Kidney epithelial cell (primary cell): ENCODE measurements around the gene EAF2. TPM values are rescaled to one million over a fixed set of nuclear protein-coding genes. Genes with fewer than 3 reads are reported as not detected.

Experiments
- DNase-seq: peaks from one replicate; pipeline ENCODE4 v3.0.0-alpha.2; 2010; ENCODE audit warnings: low read depth
- H3K27me3 ChIP-seq: 2 replicates; pipeline ENCODE4 v1.6.0; 2011; ENCODE audit warnings: low read length; ENCODE audit not compliant: control insufficient read depth, insufficient read depth
- H3K36me3 ChIP-seq: 2 replicates; pipeline ENCODE4 v1.5.1; 2011; ENCODE audit warnings: low read length; ENCODE audit not compliant: control insufficient read depth, insufficient read depth
- H3K4me3 ChIP-seq: 2 replicates; pipeline ENCODE4 v1.5.1; 2011; ENCODE audit warnings: low read depth, mild to moderate bottlenecking, control low read depth, low read length
- CTCF ChIP-seq: IDR thresholded peaks from 2 replicates; pipeline ENCODE4 v1.5.1; 2011; ENCODE audit warnings: mild to moderate bottlenecking, moderate library complexity, low read length, control low read depth, inconsistent platforms; ENCODE audit not compliant: insufficient read depth, poor library complexity, severe bottlenecking
- total RNA-seq: library from RNA; depleted of rRNA; stranded (reverse); fragments of >200 nt; gene quantifications from 2 replicates; pipeline ENCODE4 v1.2.3, GENCODE V29; 2015

Gene EAF2
- total RNA-seq = 1.1 and 1.5 TPM in 2 replicates

GRCh38 chr3:121834671-121835464, at the start of gene EAF2, which contains the start of gene IQCB1:
EAF2 (plus strand) TSS chr3:121835209; CDS start chr3:121835286, 77 bp downstream.
IQCB1 (minus strand) TSS chr3:121835060; CDS start chr3:121828960, 6,100 bp downstream.
- Histone ChIP-seq H3K27me3 (no peaks in the 10 kb centered on the region), H3K4me3 (peak within 1 kb of the TSS; percentile 72), H3K36me3 (no peaks in the 10 kb centered on the region)
- peak; percentile 77 for DNase-seq
- TF ChIP-seq CTCF = no peak

GRCh38 chr3:121786485-121786884, 48.5 kb upstream of the EAF2 start:
- Histone ChIP-seq H3K27me3 (no peaks in the 10 kb centered on the region), H3K4me3 (no peak overlapping the region), H3K36me3 (no peaks in the 10 kb centered on the region)
- no peak for TF ChIP-seq CTCF
- no peak for DNase-seq

GRCh38 chr3:121793078-121793477, 41.9 kb upstream of the EAF2 start:
- no peak for DNase-seq
- no peaks in the 10 kb centered on the region for H3K36me3 ChIP-seq
- TF ChIP-seq CTCF = no peak
- no peak overlapping the region for H3K4me3 ChIP-seq
- H3K27me3 ChIP-seq = no peaks in the 10 kb centered on the region

- Histone ChIP-seq H3K27me3 (no peaks in the 10 kb centered on the region), H3K36me3 (no peaks in the 10 kb centered on the region), H3K4me3 (no peak overlapping the region)
- TF ChIP-seq CTCF = no peak
- no peak for DNase-seq
These were observed 40.6 kb upstream of the EAF2 start for GRCh38 chr3:121794264-121794983.

GRCh38 chr3:121796970-121797369, 38.0 kb upstream of the EAF2 start:
- Histone ChIP-seq H3K27me3 (no peaks in the 10 kb centered on the region), H3K36me3 (no peaks in the 10 kb centered on the region), H3K4me3 (no peak overlapping the region)
- no peak for DNase-seq
- TF ChIP-seq CTCF = no peak
